Measurements from ENCODE around the gene GSG1L.
"Not testable (repeated sequence)": the region's sequence is repeated elsewhere in the genome, so short reads cannot be mapped to it uniquely, and the experiment has no call there.

GSG1L gene

DNA sequence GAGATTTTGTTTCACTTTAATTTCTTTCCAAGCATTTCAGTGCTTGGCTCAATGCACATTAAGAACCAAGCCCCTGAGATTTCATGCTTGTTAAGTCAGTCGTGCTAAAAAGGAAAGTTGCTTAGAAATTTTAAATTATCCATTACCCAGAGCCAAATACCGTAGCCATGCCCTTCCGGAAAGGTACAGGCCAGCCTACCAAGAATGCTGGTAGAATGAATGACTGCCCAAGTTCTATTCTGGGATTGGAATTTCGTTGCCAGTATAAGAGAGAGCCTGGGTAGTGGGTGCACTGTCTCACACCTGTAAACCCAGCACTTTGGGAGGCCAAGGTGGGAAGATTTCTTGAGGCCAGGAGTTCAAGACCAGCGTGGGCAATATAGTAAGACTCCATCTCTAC is 319.6 kb downstream of the GSG1L start:
- no peak for DNase-seq
- in situ Hi-C loops (cut with MboI; ENCODE audit: low pct_unique_long_range_greater_than_20kb, low sequenced_read_pairs): no loop called here

DNA sequence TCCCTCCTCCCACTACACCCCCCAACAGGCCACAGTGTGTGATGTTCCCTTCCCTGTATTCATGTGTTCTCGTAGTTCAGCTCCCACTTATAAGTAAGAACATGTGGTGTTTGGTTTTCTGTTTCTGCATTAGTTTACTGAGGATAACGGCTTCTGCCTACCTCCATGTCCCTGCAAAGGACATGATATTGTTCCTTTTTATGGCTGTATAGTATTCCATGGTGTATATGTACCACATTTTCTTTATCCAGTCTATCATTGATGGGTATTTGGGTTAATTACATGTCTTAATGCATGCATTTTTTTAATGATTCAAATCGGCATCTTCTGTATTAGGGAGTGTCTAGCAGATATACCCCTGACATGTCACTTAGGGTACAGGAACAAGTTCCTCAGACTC is 320.5 kb downstream of the GSG1L start:
- DNase-seq; in situ Hi-C loops (cut with MboI; ENCODE audit: low pct_unique_long_range_greater_than_20kb, low sequenced_read_pairs): not testable (repeated sequence)

DNA sequence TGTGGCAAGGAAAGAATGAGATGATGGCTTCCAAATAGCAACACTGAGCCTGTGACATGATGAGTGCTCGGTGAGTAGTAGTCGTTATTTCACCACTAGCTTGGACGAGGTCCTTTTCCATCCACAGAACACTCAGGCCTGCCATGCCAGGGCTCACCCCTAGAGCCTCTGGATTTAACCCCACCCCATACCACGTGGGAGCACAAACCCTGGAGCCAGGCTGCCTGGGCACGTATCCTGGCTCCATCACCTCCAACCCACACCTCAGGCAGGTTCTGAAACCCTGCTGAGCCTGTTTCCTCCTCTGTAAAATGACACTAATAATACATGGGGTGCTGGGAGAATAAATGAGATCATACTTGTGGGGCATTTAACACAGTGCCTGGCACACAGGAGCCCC is 321.2 kb downstream of the GSG1L start:
- DNase-seq: no peak
- in situ Hi-C loops (cut with MboI; ENCODE audit: low pct_unique_long_range_greater_than_20kb, low sequenced_read_pairs): no loop called here

DNA sequence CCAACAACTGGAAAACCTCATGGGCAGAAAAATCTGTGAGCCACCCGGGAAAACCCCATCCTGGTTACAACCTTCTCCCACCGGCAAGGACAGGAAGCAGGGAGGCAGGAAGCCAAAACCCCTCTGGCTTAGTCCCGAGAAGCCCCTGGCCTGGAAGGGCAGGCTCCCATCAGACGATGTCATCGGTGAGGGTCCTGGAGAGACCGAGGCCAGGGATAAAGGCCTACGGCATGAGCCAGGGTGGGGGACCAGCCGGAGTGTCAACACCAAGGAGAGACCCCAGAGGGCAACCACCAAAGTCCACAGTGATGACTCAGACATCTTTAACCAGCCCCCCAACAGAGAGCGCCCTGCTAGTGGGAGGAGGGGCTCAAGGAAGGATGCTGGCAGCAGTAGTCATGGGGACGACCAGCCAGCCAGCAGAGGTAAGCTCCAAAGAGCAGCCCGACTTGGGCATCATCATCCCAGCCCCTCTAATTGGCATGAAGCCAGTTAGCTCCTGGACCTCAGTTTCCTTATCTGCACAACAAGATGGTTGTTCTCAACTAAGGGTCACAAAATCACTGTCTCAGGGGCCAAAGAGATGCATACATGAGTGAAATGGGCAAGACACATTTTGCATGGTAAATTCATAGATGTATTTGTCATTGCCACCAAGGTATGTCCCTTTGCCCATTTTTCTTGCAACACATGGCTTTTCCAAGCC is 322.9 kb downstream of the GSG1L start:
- no peak for DNase-seq
- in situ Hi-C loops (cut with MboI; ENCODE audit: low pct_unique_long_range_greater_than_20kb, low sequenced_read_pairs): no loop called here

DNA sequence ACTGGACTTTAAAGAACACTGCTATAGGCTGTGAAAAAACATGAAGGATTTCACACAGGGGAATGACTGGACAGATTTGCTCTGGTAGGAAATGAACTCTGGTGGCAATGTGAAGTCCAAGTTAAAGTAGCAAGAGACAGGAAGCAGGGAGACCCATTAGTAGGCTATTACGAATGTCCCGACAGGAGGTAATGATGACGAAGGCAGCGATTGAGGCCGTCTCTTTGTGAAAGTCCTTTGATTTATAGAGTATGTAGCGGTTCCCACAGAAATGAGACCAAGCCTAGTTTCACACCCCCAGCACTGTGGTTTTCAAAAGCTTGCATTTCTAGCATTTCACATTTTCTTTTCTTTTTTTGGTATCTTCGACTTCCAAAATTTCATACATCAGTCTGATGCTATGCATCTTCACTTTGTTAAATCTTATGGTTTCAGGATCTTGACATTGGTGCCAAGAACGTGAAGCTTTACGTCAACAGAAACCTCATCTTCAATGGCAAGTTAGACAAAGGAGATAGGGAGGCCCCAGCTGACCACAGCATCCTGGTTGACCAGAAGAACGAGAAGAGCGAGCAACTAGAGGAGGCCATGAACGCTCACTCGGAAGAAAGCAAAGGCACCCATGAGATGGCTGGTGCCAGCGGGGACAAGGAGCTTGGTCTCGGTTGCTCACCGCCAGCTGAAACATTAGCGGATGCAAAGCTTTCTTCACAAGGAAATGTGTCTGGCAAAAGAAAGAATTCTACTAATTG is 323.7 kb downstream of the GSG1L start:
- in situ Hi-C loops (cut with MboI; ENCODE audit: low pct_unique_long_range_greater_than_20kb, low sequenced_read_pairs): no loop called here
- DNase-seq: no peak

DNA sequence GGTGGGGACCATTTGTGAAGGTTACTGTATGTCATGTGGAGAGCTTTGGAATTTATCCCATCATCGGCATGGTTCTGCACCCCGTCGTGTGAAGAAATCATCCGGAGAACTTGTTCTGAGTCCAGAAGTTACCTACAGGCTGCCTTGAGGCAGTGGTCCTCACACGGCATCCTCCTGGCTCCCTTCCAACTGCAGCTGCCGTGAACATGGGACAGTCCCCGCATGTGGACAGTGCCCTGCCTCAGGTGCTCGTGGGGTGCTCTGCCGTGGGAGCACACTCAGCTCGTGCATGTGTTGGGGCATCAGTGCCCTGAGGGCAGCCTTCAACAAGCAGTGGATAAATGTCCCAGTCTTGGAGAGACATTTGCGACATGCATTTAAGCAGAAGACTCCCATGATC is 324.9 kb downstream of the GSG1L start:
- in situ Hi-C loops (cut with MboI; ENCODE audit: low pct_unique_long_range_greater_than_20kb, low sequenced_read_pairs): no loop called here
- DNase-seq: no peak

Data from KBM-7 (cell line).